A549 treated with DMSO at 1 μM for 4 hours (cell line): ENCODE results near the gene KIF20B. TPM values are rescaled to one million over a fixed set of nuclear protein-coding genes. Genes with fewer than 3 reads are reported as not detected.

Source experiments
- total RNA-seq: library from RNA; stranded (reverse); fragments of 200-300 nt; extraction: Qiagen RNA extraction; gene quantifications from 5 replicates; pipeline ENCODE4 v1.2.3, GENCODE V29; 2022; ENCODE audit warnings: low read depth

The KIF20B gene, protein sequence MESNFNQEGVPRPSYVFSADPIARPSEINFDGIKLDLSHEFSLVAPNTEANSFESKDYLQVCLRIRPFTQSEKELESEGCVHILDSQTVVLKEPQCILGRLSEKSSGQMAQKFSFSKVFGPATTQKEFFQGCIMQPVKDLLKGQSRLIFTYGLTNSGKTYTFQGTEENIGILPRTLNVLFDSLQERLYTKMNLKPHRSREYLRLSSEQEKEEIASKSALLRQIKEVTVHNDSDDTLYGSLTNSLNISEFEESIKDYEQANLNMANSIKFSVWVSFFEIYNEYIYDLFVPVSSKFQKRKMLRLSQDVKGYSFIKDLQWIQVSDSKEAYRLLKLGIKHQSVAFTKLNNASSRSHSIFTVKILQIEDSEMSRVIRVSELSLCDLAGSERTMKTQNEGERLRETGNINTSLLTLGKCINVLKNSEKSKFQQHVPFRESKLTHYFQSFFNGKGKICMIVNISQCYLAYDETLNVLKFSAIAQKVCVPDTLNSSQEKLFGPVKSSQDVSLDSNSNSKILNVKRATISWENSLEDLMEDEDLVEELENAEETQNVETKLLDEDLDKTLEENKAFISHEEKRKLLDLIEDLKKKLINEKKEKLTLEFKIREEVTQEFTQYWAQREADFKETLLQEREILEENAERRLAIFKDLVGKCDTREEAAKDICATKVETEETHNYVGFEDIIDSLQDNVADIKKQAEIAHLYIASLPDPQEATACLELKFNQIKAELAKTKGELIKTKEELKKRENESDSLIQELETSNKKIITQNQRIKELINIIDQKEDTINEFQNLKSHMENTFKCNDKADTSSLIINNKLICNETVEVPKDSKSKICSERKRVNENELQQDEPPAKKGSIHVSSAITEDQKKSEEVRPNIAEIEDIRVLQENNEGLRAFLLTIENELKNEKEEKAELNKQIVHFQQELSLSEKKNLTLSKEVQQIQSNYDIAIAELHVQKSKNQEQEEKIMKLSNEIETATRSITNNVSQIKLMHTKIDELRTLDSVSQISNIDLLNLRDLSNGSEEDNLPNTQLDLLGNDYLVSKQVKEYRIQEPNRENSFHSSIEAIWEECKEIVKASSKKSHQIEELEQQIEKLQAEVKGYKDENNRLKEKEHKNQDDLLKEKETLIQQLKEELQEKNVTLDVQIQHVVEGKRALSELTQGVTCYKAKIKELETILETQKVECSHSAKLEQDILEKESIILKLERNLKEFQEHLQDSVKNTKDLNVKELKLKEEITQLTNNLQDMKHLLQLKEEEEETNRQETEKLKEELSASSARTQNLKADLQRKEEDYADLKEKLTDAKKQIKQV (N-terminal part only)
- 11.9 to 19.2 TPM (median 18.6 TPM) in 5 replicates for total RNA-seq

GRCh38 chr10:89701242-89702120 lies at the start of gene KIF20B:
KIF20B (plus strand) TSS chr10:89701590; CDS start chr10:89705295, 3,705 bp downstream.

Other genes with a start within 250 kb of the KIF20B start
- gene SLC16A12, start 166.0 kb upstream of the KIF20B start, total RNA-seq = 0.02 to 0.04 TPM in 2 of 5 replicates, not detected in the others
- 5.2 to 8.1 TPM (median 7.2 TPM) in 5 replicates for gene PANK1, start 56.3 kb upstream of the KIF20B start, total RNA-seq